ENCODE data around the gene MYMX.
A peak's percentile ranks its signal among the peaks of the same experiment; 100 is the strongest.

MYMX gene

DNA sequence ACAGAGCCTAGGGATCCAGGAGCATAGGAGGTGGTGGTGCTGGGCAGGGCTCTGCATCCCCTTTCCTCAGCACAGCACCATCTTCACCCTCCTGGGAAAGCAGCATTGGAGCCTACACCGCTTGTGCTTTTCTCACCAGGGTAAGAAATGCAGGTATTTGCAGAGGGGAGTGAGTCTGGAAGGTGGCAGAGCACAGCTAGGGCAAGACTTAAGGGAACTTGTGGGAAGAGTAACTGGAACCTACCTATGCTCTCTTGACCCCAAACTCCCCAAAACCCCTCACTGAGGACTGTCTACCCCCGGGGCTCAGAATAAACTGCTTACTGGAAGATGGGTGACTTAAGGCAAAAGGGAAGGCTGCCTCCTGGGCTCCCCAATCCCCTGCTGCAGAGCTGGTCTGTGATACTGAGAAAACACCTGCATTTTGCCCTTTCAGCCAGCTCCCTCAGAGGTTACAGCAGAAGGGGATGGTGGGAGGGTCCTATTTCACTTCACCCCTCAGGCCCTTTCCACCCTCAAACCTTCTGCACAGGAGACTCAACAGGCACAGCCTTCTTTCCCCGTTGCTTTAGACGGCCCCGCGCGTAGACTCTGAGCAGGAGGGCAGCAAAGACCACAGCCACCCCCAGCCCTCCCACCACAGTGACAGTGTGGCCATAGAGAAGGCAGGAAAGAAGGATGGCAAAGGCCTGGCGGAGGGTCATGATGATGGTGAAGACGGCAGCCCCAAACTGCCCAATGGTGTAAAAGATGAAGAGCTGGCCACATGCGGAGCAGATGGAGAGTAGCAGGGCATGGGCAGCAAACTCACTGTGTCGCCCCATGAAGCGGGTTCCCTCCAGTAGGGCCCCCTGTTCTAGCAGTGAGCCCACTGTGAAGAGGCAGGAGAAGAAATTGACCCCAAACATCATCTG is 37.7 kb downstream of the MYMX start:
- DNase-seq (ENCODE audit: low read depth in 2 of 2), result no peak
- TF ChIP-seq, protein P1, sequence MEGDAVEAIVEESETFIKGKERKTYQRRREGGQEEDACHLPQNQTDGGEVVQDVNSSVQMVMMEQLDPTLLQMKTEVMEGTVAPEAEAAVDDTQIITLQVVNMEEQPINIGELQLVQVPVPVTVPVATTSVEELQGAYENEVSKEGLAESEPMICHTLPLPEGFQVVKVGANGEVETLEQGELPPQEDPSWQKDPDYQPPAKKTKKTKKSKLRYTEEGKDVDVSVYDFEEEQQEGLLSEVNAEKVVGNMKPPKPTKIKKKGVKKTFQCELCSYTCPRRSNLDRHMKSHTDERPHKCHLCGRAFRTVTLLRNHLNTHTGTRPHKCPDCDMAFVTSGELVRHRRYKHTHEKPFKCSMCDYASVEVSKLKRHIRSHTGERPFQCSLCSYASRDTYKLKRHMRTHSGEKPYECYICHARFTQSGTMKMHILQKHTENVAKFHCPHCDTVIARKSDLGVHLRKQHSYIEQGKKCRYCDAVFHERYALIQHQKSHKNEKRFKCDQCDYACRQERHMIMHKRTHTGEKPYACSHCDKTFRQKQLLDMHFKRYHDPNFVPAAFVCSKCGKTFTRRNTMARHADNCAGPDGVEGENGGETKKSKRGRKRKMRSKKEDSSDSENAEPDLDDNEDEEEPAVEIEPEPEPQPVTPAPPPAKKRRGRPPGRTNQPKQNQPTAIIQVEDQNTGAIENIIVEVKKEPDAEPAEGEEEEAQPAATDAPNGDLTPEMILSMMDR (IDR thresholded peaks at IDR 0.05; ENCODE audit: low read depth, low read length), result no peak
- H3K4me3 ChIP-seq (replicated peaks in 1 of 2; ENCODE audit: low read depth in 2 of 2, low read length in 2 of 2), result no peak overlapping the region

DNA sequence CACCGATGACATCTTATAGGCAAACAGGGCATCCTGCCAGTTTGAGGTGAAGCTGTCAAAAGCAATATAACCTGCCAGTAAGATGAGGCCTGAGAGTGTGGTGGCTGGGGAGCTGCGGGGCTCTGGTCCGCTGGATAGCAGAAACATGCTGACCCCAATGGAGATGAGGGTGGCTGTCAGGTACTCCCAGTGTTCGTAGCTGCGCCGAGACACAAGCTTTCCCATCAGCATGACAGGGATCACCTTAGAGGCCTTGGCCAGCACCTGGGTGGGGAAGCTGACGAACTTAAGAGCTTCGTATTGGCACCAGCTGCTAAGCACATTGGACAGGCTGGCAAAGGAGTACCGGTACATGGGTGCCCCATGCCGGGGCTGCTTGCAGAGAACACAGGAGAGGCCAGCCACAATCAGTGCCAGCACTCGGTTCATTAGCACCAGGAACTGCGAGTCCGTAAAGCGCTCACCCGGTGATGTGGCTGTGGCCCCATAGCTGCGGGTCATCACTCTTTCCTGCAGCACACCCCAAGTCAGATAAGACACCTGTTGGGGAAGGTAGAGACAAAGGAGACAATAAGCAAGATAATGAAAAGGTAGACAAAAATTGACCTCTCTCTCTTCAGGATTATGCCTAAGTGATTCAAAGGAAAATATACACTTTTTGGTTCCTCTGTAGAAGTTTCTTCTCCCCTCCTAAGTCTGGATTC is 38.5 kb downstream of the MYMX start:
- TF ChIP-seq, protein P1 (IDR thresholded peaks at IDR 0.05; ENCODE audit: low read depth, low read length), result no peak
- DNase-seq (ENCODE audit: low read depth in 2 of 2), result no peak
- no peak overlapping the region for H3K4me3 ChIP-seq (replicated peaks in 1 of 2; ENCODE audit: low read depth in 2 of 2, low read length in 2 of 2)

DNA sequence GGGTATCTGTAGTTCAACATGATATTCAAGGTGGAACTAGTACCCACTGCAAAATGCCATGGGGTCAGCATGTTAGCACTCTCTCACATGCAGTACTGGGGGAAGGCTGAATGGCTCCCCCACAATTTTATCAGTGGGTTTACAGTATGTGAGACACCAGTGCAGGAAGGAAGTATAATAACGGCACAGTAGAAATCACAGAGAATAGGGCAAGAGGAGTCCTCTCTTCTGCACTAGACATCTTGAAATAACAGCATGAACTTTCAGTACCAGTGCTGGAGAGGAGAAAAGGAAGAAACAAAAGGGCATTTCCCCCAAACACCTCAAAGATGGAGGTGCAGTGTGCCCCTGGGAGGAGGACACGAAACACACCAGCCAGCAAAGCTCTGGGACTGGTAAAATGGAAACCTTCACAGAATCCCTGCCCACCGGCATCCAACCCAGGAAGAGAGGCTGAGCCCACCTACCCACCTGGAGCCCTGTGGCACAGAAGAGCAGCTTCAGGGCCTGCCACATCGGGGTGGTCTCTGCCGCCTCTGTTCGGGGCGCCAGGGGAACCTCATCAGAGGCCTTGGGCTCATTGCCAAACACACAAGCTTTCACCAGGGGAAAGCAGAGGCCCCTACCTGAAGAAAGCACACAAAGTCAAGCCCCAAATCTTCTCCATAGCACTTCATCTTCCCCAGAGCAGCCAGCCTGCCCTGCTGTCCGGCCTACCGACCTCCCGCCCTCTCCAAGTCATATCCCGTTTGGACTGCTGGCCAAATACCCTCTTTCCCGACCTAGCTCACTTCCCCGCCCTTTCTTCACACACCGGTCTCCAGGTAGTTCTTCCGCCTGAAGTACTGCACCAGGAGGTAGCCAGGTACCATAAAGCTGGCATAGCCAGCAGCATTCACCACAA is 39.4 kb downstream of the MYMX start:
- TF ChIP-seq, protein P1 (IDR thresholded peaks at IDR 0.05; ENCODE audit: low read depth, low read length), result no peak
- H3K4me3 ChIP-seq (replicated peaks in 1 of 2; ENCODE audit: low read depth in 2 of 2, low read length in 2 of 2), result peak overlapping the region; percentile 88 to 89
- DNase-seq (ENCODE audit: low read depth in 2 of 2), result no peak

DNA sequence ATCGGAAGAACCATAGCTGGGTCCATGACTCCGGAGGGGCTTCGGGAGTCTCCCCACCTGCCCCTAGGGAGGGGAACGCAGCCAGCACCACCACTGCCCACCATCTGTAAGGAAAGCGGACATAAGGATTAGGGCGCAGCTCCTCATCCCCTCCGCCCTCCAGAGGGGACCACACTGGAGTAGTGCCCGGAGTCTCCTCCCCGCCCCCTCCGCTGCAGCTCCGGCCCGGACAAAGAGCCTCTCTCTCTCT is 40.0 kb downstream of the MYMX start:
- H3K4me3 ChIP-seq (replicated peaks in 1 of 2; ENCODE audit: low read depth in 2 of 2, low read length in 2 of 2), result peak overlapping the region; percentile 88 to 89
- TF ChIP-seq, protein P1 (IDR thresholded peaks at IDR 0.05; ENCODE audit: low read depth, low read length), result no peak
- DNase-seq (ENCODE audit: low read depth in 2 of 2), result no peak

DNA sequence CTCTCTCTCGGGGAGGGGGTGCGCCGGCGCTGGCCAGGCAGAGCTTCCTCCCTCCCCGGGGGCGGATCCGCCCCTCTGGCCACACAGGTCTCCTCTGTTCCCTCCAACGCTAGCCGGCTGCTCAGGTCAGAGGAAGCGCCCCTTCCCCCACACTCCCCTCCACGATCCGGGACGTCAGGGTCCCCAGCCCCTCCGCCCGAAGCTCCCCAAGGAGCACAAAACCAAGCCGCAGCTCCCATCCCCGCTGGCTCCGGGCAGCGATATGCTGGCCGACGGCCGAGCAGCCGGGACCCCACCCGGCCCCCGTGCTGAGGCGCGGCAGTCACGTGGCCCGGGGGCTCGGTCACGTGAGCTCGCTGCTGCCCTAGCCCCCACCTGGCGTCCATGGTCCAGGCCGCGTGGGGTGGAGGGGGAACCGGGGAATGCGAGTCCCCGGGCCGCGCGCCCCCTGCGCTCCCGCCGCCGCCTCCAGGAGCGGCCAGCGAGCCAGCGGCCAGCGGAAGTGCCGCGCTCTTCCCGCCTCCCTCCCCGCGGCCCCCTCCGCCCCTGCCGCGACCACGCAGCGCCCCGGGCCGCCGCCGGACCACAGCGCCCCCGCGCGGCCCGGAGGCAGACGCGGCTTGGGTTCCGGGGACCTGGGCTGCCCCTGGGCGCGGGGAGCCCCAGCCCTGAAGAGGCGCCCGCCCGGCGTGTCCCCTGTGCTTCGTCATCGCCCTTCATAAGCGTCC is 40.5 kb downstream of the MYMX start, which contains the start of gene SLC35B2:
SLC35B2 (minus strand) TSS at position 504 of the 728 bp plus-strand sequence; CDS start at position 386, 118 bp downstream.
- TF ChIP-seq, protein P1 (IDR thresholded peaks at IDR 0.05; ENCODE audit: low read depth, low read length), result peak; percentile 10
- peak within 1 kb of the TSS; percentile 88 to 89 for H3K4me3 ChIP-seq (replicated peaks in 1 of 2; ENCODE audit: low read depth in 2 of 2, low read length in 2 of 2)
- DNase-seq (ENCODE audit: low read depth in 2 of 2), result peak; percentile 62 to 82
